Thoracic aorta (tissue), 2 donors: Measurements from ENCODE around the gene SLC35E1. TPM values are rescaled to one million over a fixed set of nuclear protein-coding genes. Genes with fewer than 3 reads are reported as not detected.

ENCODE experiments used
- ATAC-seq: fragments of 150-250 bp; one replicate; pipeline ENCODE4 v1.8.0; 2017; ENCODE audit warnings: low read depth; ENCODE audit not compliant: insufficient number of reproducible peaks, low FRiP score
- DNase-seq: peaks from one replicate; pipeline ENCODE4 v3.0.0-alpha.2; 2020; ENCODE audit warnings: low spot score
- H3K27ac ChIP-seq, 2 donors: fragments of 200-600 bp; sonication (generic); 1 replicate in 1 of 2; 2 replicates in 1 of 2; pipeline ENCODE4 v1.5.1; 2016; ENCODE audit warnings: mild to moderate bottlenecking in 2 of 2, moderate library complexity in 2 of 2
- H3K27me3 ChIP-seq: fragments of 200-600 bp; sonication (generic); replicated peaks from 2 replicates; pipeline ENCODE4 v1.6.0; 2016; ENCODE audit warnings: mild to moderate bottlenecking; ENCODE audit not compliant: insufficient read depth
- H3K36me3 ChIP-seq: fragments of 200-600 bp; sonication (generic); one replicate; pipeline ENCODE4 v1.5.1; 2016
- H3K4me1 ChIP-seq, 2 donors: fragments of 200-600 bp; sonication (generic); 1 replicate in 1 of 2; 2 replicates in 1 of 2; pipeline versions ENCODE4 v1.5.1 to v1.6.0; 2016; ENCODE audit warnings: low read depth in 2 of 2, mild to moderate bottlenecking in 1 of 2; ENCODE audit not compliant: control insufficient read depth in 1 of 2
- H3K4me3 ChIP-seq: fragments of 200-600 bp; sonication (generic); 2 replicates; pipeline ENCODE4 v1.5.1; 2016; ENCODE audit warnings: mild to moderate bottlenecking
- H3K9me3 ChIP-seq: fragments of 200-600 bp; sonication (generic); 2 replicates; pipeline ENCODE4 v1.5.1; 2016
- total RNA-seq, 2 donors: library from RNA; depleted of rRNA; stranded (reverse); fragments of >200 nt; gene quantifications; one replicate each; pipeline versions ENCODE4 v1.1.0 to v1.2.3, GENCODE V29; 2016
- TF ChIP-seq, protein P1 (sequence below): fragments of 200-600 bp; sonication (generic); IDR thresholded peaks from one replicate; pipeline ENCODE4 v1.5.1; 2019; ENCODE audit warnings: antibody characterized with exemption

The SLC35E1 gene
- total RNA-seq, 2 donors from 2014 or later: 66.9 to 85.3 TPM

DNA sequence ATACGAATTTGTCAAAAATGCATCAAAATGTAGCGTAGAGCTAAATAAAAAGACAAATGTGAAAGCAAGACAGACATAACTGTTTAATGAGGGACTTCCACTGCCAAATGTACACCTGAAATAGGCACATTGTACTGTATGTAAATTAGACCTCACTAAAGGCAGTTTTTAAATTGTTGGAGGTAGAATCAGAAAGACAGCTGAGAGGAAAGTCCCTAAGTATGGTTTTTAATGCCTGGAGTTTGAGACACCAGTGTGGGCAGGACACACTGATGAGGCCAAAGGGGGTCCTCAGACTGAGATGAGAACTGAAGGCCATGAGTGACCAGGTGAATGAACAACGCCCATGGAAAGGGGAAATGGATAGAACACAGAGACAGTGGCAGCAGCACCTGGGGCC, 32.9 kb upstream of the SLC35E1 start:
- Histone ChIP-seq H3K27ac (no peak overlapping the region), H3K4me1 (peaks cover 5 to 31% of the 10 kb centered on the region in 2 donors), H3K36me3 (no peaks in the 10 kb centered on the region), H3K27me3 (no peaks in the 10 kb centered on the region), H3K9me3 (no peaks in the 10 kb centered on the region), H3K4me3 (no peak overlapping the region)
- ATAC-seq: no peak
- TF ChIP-seq, protein P1, sequence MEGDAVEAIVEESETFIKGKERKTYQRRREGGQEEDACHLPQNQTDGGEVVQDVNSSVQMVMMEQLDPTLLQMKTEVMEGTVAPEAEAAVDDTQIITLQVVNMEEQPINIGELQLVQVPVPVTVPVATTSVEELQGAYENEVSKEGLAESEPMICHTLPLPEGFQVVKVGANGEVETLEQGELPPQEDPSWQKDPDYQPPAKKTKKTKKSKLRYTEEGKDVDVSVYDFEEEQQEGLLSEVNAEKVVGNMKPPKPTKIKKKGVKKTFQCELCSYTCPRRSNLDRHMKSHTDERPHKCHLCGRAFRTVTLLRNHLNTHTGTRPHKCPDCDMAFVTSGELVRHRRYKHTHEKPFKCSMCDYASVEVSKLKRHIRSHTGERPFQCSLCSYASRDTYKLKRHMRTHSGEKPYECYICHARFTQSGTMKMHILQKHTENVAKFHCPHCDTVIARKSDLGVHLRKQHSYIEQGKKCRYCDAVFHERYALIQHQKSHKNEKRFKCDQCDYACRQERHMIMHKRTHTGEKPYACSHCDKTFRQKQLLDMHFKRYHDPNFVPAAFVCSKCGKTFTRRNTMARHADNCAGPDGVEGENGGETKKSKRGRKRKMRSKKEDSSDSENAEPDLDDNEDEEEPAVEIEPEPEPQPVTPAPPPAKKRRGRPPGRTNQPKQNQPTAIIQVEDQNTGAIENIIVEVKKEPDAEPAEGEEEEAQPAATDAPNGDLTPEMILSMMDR: no peak
- DNase-seq: no peak

DNA sequence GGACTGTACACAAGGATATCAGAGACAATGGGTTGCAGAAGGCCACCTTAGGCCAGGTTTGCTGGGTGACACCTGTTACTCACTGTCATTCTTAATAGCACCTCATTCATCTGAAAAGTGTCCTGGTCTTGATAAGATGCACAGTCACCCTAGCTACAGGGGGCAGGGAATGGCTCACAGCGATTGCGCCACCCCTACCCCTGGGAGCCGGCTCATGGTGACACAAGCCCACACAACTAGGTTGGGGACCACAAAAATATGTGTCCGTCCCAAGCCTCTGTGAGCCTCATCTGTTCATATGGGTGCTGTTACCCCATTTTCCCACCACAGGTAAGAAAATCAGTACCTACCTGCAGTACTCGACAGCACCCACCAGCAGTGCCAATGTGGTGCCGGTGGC, 32.4 kb upstream of the SLC35E1 start:
- DNase-seq (no peak), ATAC-seq (no peak)
- TF ChIP-seq, protein P1: no peak
- Histone ChIP-seq H3K4me1 (peaks cover 5 to 31% of the 10 kb centered on the region in 2 donors), H3K36me3 (no peaks in the 10 kb centered on the region), H3K27me3 (no peaks in the 10 kb centered on the region), H3K9me3 (no peaks in the 10 kb centered on the region), H3K4me3 (no peak overlapping the region), H3K27ac (no peak overlapping the region)

DNA sequence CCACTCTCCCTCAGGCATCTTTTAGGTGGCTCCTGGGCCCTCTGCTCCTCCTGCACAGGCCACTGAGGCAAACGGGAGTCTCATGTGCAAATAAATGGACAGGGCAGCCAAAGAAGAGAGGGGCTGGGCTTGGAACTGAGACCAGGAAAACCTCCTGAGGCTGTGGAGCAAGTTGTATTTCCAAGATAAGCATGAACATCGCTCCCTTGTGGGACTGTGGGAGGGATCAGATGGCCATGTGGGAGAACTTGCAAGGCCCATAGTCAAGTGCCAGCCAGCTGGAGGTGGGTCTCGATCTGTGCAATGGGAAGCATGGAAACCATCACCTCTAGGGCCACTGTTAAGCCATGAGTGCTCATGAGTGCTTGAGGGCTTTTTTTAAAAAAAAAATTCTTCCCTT, 30.9 kb upstream of the SLC35E1 start:
- Histone ChIP-seq H3K36me3 (no peaks in the 10 kb centered on the region), H3K27me3 (no peaks in the 10 kb centered on the region), H3K4me3 (no peak overlapping the region), H3K9me3 (no peaks in the 10 kb centered on the region), H3K27ac (no peak overlapping the region), H3K4me1 (peaks cover 5 to 18% of the 10 kb centered on the region in 2 donors)
- ATAC-seq (no peak), DNase-seq (no peak)
- TF ChIP-seq, protein P1: no peak

DNA sequence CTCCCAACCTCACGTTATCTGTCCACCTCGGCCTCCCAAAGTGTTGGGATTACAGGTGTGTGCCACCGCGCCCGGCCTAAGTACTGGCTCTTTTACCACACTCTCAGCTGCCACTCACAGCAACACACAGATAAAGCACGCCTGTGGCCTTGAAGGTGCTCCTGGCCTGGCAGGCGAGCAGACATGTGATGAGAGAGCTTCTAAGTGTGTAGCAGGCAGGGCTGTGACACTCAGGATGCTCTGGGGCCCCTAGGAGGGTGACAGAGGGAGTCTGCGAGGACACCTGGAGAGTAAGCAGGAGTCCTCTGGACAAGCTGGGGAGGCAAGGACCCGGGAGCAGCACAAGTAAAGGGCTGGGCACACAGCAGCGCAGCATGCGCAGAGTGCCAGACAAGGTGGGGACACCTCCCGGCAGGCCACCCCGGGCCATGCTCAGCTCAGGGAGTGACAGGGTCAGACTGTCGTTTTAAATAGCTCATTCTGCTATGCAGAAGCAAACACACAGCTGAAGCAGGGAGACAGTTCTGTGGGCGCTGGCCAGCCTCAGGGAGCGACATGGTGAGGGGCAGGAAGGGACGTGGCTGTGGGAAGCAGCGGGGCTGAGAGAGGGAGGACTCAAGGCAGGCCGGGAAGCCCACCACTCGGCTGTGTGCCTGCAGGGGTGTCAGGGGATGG, 29.3 kb upstream of the SLC35E1 start:
- H3K9me3 ChIP-seq: no peaks in the 10 kb centered on the region
- no peak overlapping the region for H3K27ac ChIP-seq
- H3K36me3 ChIP-seq: no peaks in the 10 kb centered on the region
- H3K4me3 ChIP-seq: no peak overlapping the region
- no peaks in the 10 kb centered on the region for H3K27me3 ChIP-seq
- TF ChIP-seq, protein P1: no peak
- peaks cover 0 to 13% of the 10 kb centered on the region in 2 donors for H3K4me1 ChIP-seq
- no peak for ATAC-seq
- no peak for DNase-seq

DNA sequence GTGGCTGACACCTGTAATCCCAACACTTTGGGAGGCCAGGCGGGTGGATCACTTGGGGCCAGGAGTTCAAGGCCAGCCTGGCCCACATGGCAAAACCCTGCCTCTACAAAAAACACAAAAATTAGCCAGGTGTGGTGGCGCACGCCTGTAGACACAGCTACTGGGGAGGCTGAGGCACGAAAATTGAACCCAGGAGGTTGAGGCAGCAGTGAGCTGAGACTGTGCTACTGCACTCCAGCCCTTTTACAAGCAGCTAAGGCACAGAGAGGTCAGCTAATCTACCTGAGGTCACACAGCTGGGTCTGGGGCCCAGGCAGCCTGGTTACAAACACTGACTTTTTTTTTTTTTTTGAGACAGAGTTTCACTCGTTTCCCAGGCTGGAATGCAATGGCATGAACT, 28.6 kb upstream of the SLC35E1 start:
- Histone ChIP-seq H3K27me3 (no peaks in the 10 kb centered on the region), H3K4me3 (no peak overlapping the region), H3K4me1 (peaks cover 0 to 13% of the 10 kb centered on the region in 2 donors), H3K36me3 (no peaks in the 10 kb centered on the region), H3K27ac (no peak overlapping the region), H3K9me3 (no peaks in the 10 kb centered on the region)
- DNase-seq (no peak), ATAC-seq (no peak)
- TF ChIP-seq, protein P1: no peak
